ENCODE results near the gene EME2.

Gene EME2

GRCh38 chr16:1816396-1817275 is 44.0 kb downstream of the EME2 start:
- Histone ChIP-seq H2BK12ac (ENCODE audit: low read length in 2 of 2) (no peak overlapping the region), H4K8ac (ENCODE audit: low read length) (no peak overlapping the region)

GRCh38 chr16:1817276-1817589 is 44.6 kb downstream of the EME2 start:
- 95% methylated on average over 9 of the region's 9 CpGs for WGBS
- Histone ChIP-seq H3K36me3 (ENCODE audit: control insufficient read depth in 1 of 2, insufficient read depth in 2 of 2, low read depth in 1 of 2, low read length in 2 of 2) (peaks cover 40 to 68% of the 10 kb centered on the region in 2 experiments), H3K23ac (ENCODE audit: low read length in 2 of 2) (no peak overlapping the region), H2BK5ac (ENCODE audit: low read depth, low read length, poor library complexity, severe bottlenecking) (no peak overlapping the region), H3K4ac (ENCODE audit: low read depth in 1 of 2, low read length in 2 of 2) (no peak overlapping the region), H2AK5ac (ENCODE audit: low read length, severe bottlenecking) (no peak overlapping the region), H3K79me1 (replicated peaks; ENCODE audit: low read length, poor library complexity, severe bottlenecking) (peaks cover 31% of the 10 kb centered on the region), H2BK12ac (ENCODE audit: low read length in 2 of 2) (no peak overlapping the region), H3K14ac (ENCODE audit: low read length in 2 of 2) (no peak overlapping the region), H3K4me2 (ENCODE audit: low read length, poor library complexity, severe bottlenecking) (no peak overlapping the region), H3K4me3 (ENCODE audit: insufficient read depth in 1 of 2, low read depth in 1 of 2, low read length in 2 of 2) (no peak overlapping the region), H3K27ac (ENCODE audit: low read length, poor library complexity, severe bottlenecking) (no peak overlapping the region), H3K18ac (ENCODE audit: low read depth in 1 of 2, low read length in 2 of 2) (no peak overlapping the region), H3K4me1 (ENCODE audit: control insufficient read depth, insufficient read depth, low read depth, low read length) (peaks cover 6% of the 10 kb centered on the region), H3K27me3 (ENCODE audit: control insufficient read depth in 1 of 2, insufficient read depth in 1 of 2, low read length in 2 of 2) (no peaks in the 10 kb centered on the region), H3K9ac (ENCODE audit: low read length) (no peak overlapping the region), H3K9me3 (ENCODE audit: control insufficient read depth, low read length) (no peaks in the 10 kb centered on the region), H2BK15ac (ENCODE audit: low read depth, poor library complexity, severe bottlenecking) (no peak overlapping the region), H4K91ac (ENCODE audit: low read length) (no peak overlapping the region), H4K8ac (ENCODE audit: low read length) (no peak overlapping the region), H2AFZ (ENCODE audit: low read depth, low read length) (no peak overlapping the region), H2BK120ac (ENCODE audit: low read depth, low read length) (no peak overlapping the region)
- DNase-seq: no peak

More at GRCh38 chr16:1816396-1817275, 44.0 kb downstream of the EME2 start:
- H2BK5ac ChIP-seq (ENCODE audit: low read depth, low read length, poor library complexity, severe bottlenecking): no peak overlapping the region
- H3K4me3 ChIP-seq (ENCODE audit: insufficient read depth in 1 of 2, low read depth in 1 of 2, low read length in 2 of 2): no peak overlapping the region
- no peak overlapping the region for H3K9ac ChIP-seq (ENCODE audit: low read length)
- no peaks in the 10 kb centered on the region for H3K9me3 ChIP-seq (ENCODE audit: control insufficient read depth, low read length)
- H3K18ac ChIP-seq (ENCODE audit: low read depth in 1 of 2, low read length in 2 of 2): no peak overlapping the region
- peaks cover 27% of the 10 kb centered on the region for H3K79me1 ChIP-seq (replicated peaks; ENCODE audit: low read length, poor library complexity, severe bottlenecking)
- H2AK5ac ChIP-seq (ENCODE audit: low read length, severe bottlenecking): no peak overlapping the region
- H3K4me2 ChIP-seq (ENCODE audit: low read length, poor library complexity, severe bottlenecking): no peak overlapping the region
- H2BK120ac ChIP-seq (ENCODE audit: low read depth, low read length): no peak overlapping the region
- no peak overlapping the region for H3K14ac ChIP-seq (ENCODE audit: low read length in 2 of 2)
- no peak overlapping the region for H4K91ac ChIP-seq (ENCODE audit: low read length)
- H3K27me3 ChIP-seq (ENCODE audit: control insufficient read depth in 1 of 2, insufficient read depth in 1 of 2, low read length in 2 of 2): no peaks in the 10 kb centered on the region
- no peak for DNase-seq
- no peak overlapping the region for H2BK15ac ChIP-seq (ENCODE audit: low read depth, poor library complexity, severe bottlenecking)
- peaks cover 36 to 62% of the 10 kb centered on the region in 2 experiments for H3K36me3 ChIP-seq (ENCODE audit: control insufficient read depth in 1 of 2, insufficient read depth in 2 of 2, low read depth in 1 of 2, low read length in 2 of 2)
- WGBS: 96% methylated on average over 40 of the region's 40 CpGs
- H3K27ac ChIP-seq (ENCODE audit: low read length, poor library complexity, severe bottlenecking): no peak overlapping the region
- H3K4me1 ChIP-seq (ENCODE audit: control insufficient read depth, insufficient read depth, low read depth, low read length): peaks cover 6% of the 10 kb centered on the region
- no peak overlapping the region for H3K23ac ChIP-seq (ENCODE audit: low read length in 2 of 2)
- no peak overlapping the region for H3K4ac ChIP-seq (ENCODE audit: low read depth in 1 of 2, low read length in 2 of 2)
- no peak overlapping the region for H2AFZ ChIP-seq (ENCODE audit: low read depth, low read length)

GRCh38 chr16:1817716-1818115 is 45.1 kb downstream of the EME2 start:
- Histone ChIP-seq H3K18ac (ENCODE audit: low read depth in 1 of 2, low read length in 2 of 2) (no peak overlapping the region), H2AFZ (ENCODE audit: low read depth, low read length) (no peak overlapping the region), H3K14ac (ENCODE audit: low read length in 2 of 2) (no peak overlapping the region), H3K23ac (ENCODE audit: low read length in 2 of 2) (no peak overlapping the region), H2BK12ac (ENCODE audit: low read length in 2 of 2) (no peak overlapping the region), H3K27ac (ENCODE audit: low read length, poor library complexity, severe bottlenecking) (no peak overlapping the region), H3K4me3 (ENCODE audit: insufficient read depth in 1 of 2, low read depth in 1 of 2, low read length in 2 of 2) (no peak overlapping the region), H3K9me3 (ENCODE audit: control insufficient read depth, low read length) (no peaks in the 10 kb centered on the region), H4K8ac (ENCODE audit: low read length) (no peak overlapping the region), H2AK5ac (ENCODE audit: low read length, severe bottlenecking) (no peak overlapping the region), H2BK5ac (ENCODE audit: low read depth, low read length, poor library complexity, severe bottlenecking) (no peak overlapping the region), H2BK15ac (ENCODE audit: low read depth, poor library complexity, severe bottlenecking) (no peak overlapping the region), H2BK120ac (ENCODE audit: low read depth, low read length) (no peak overlapping the region), H3K4me1 (ENCODE audit: control insufficient read depth, insufficient read depth, low read depth, low read length) (peaks cover 5% of the 10 kb centered on the region), H4K91ac (ENCODE audit: low read length) (no peak overlapping the region), H3K36me3 (ENCODE audit: control insufficient read depth in 1 of 2, insufficient read depth in 2 of 2, low read depth in 1 of 2, low read length in 2 of 2) (peaks cover 44 to 73% of the 10 kb centered on the region in 2 experiments), H3K4ac (ENCODE audit: low read depth in 1 of 2, low read length in 2 of 2) (no peak overlapping the region), H3K9ac (ENCODE audit: low read length) (no peak overlapping the region), H3K4me2 (ENCODE audit: low read length, poor library complexity, severe bottlenecking) (no peak overlapping the region), H3K27me3 (ENCODE audit: control insufficient read depth in 1 of 2, insufficient read depth in 1 of 2, low read length in 2 of 2) (no peaks in the 10 kb centered on the region), H3K79me1 (replicated peaks; ENCODE audit: low read length, poor library complexity, severe bottlenecking) (peaks cover 36% of the 10 kb centered on the region)
- 95% methylated on average over 17 of the region's 17 CpGs for WGBS
- DNase-seq: no peak

GRCh38 chr16:1818204-1818872 is 45.7 kb downstream of the EME2 start:
- H3K4me3 ChIP-seq (ENCODE audit: insufficient read depth in 1 of 2, low read depth in 1 of 2, low read length in 2 of 2): no peak overlapping the region
- H2AK5ac ChIP-seq (ENCODE audit: low read length, severe bottlenecking): no peak overlapping the region
- no peak overlapping the region for H2BK12ac ChIP-seq (ENCODE audit: low read length in 2 of 2)
- no peak overlapping the region for H3K14ac ChIP-seq (ENCODE audit: low read length in 2 of 2)
- no peak overlapping the region for H4K8ac ChIP-seq (ENCODE audit: low read length)
- no peak overlapping the region for H3K4me2 ChIP-seq (ENCODE audit: low read length, poor library complexity, severe bottlenecking)
- H2BK15ac ChIP-seq (ENCODE audit: low read depth, poor library complexity, severe bottlenecking): no peak overlapping the region
- no peaks in the 10 kb centered on the region for H3K9me3 ChIP-seq (ENCODE audit: control insufficient read depth, low read length)
- no peak overlapping the region for H2AFZ ChIP-seq (ENCODE audit: low read depth, low read length)
- H3K9ac ChIP-seq (ENCODE audit: low read length): no peak overlapping the region
- H3K23ac ChIP-seq (ENCODE audit: low read length in 2 of 2): no peak overlapping the region
- no peaks in the 10 kb centered on the region for H3K4me1 ChIP-seq (ENCODE audit: control insufficient read depth, insufficient read depth, low read depth, low read length)
- H3K79me1 ChIP-seq (replicated peaks; ENCODE audit: low read length, poor library complexity, severe bottlenecking): peaks cover 39% of the 10 kb centered on the region
- no peak overlapping the region for H4K91ac ChIP-seq (ENCODE audit: low read length)
- DNase-seq: no peak
- 96% methylated on average over 27 of the region's 27 CpGs for WGBS
- no peak overlapping the region for H3K27ac ChIP-seq (ENCODE audit: low read length, poor library complexity, severe bottlenecking)
- H3K18ac ChIP-seq (ENCODE audit: low read depth in 1 of 2, low read length in 2 of 2): no peak overlapping the region
- no peak overlapping the region for H2BK120ac ChIP-seq (ENCODE audit: low read depth, low read length)
- peaks cover 44 to 75% of the 10 kb centered on the region in 2 experiments for H3K36me3 ChIP-seq (ENCODE audit: control insufficient read depth in 1 of 2, insufficient read depth in 2 of 2, low read depth in 1 of 2, low read length in 2 of 2)
- no peak overlapping the region for H3K4ac ChIP-seq (ENCODE audit: low read depth in 1 of 2, low read length in 2 of 2)
- H3K27me3 ChIP-seq (ENCODE audit: control insufficient read depth in 1 of 2, insufficient read depth in 1 of 2, low read length in 2 of 2): no peaks in the 10 kb centered on the region
- H2BK5ac ChIP-seq (ENCODE audit: low read depth, low read length, poor library complexity, severe bottlenecking): no peak overlapping the region
